ENCODE results near the gene GABBR2. TPM values are rescaled to one million over a fixed set of nuclear protein-coding genes. Genes with fewer than 3 reads are reported as not detected.

Gene GABBR2
- total and polyA plus RNA-seq, 2 donors (not counting 1 experiment from before 2014, with no cell fraction given): 0.03 TPM; not detected in 1

- CTCF ChIA-PET: no interaction called here
- H3K4me3 Mint-ChIP-seq: no peak overlapping the region
- H3K27me3 Mint-ChIP-seq: peaks cover 60% of the 10 kb centered on the region
- Histone ChIP-seq H3K4me2 (replicated peaks; ENCODE audit: low read depth, low read length, poor library complexity, severe bottlenecking) (peak overlapping the region; percentile 33), H3K27me3 (replicated peaks in 1 of 4; ENCODE audit: control extremely low read depth in 1 of 4, control insufficient read depth in 3 of 4, insufficient read depth in 4 of 4, low read length in 3 of 4) (peaks cover 0 to 39% (median 10%) of the 10 kb centered on the region in 4 experiments), H2AFZ (ENCODE audit: insufficient read depth, low read depth, low read length, poor library complexity, severe bottlenecking) (no peak overlapping the region), H3K4me1 (ENCODE audit: control insufficient read depth in 2 of 2, insufficient read depth in 2 of 2, low read length in 2 of 2) (peaks cover 9 to 13% of the 10 kb centered on the region in 2 donors), H3K27ac (ENCODE audit: low read length in 2 of 2) (no peak overlapping the region), H3K36me3 (replicated peaks in 1 of 2; ENCODE audit: control extremely low read depth in 1 of 2, control insufficient read depth in 1 of 2, extremely low read depth in 1 of 2, insufficient read depth in 2 of 2, low read length in 1 of 2) (no peaks in the 10 kb centered on the region), H3K4me3 (ENCODE audit: control extremely low read depth in 1 of 5, extremely low read depth in 1 of 5, insufficient read depth in 1 of 5, low read depth in 2 of 5, low read length in 4 of 5) (no peak overlapping the region), H3K79me2 (ENCODE audit: control insufficient read depth, insufficient read depth, low read length) (no peaks in the 10 kb centered on the region), H3K9me3 (ENCODE audit: control extremely low read depth in 1 of 3, control insufficient read depth in 2 of 3, insufficient read depth in 1 of 3, low read length in 2 of 3) (peaks cover 0 to 3% (median 0%) of the 10 kb centered on the region in 3 donors), H3K9ac (ENCODE audit: low read length) (no peak overlapping the region), H4K20me1 (ENCODE audit: control insufficient read depth, insufficient read depth, low read length, poor library complexity, severe bottlenecking) (no peaks in the 10 kb centered on the region)
- intact Hi-C loops (cut with micrococcal nuclease): loop anchor here (5.0 kb wide), 1 partner anchor 390 kb away; no protein-coding TSS in a partner anchor
- ATAC-seq (ENCODE audit: low read depth) (no peak), DNase-seq (no peak)
- H3K9me3 Mint-ChIP-seq (ENCODE audit: insufficient read depth): peaks cover 3% of the 10 kb centered on the region
- peaks cover 7% of the 10 kb centered on the region for H3K4me1 Mint-ChIP-seq
- WGBS (ENCODE audit: insufficient coverage): 5% methylated on average over 79 of the region's 79 CpGs
- POLR2A ChIA-PET: no interaction called here
- TF ChIP-seq CTCF (IDR thresholded peaks at IDR 0.05) (no peak), EZH2 (IDR thresholded peaks at IDR 0.05; ENCODE audit: borderline replicate concordance, insufficient read depth, low read depth, low read length, poor library complexity, severe bottlenecking) (no peak)
- no peak overlapping the region for H3K27ac Mint-ChIP-seq
These were observed 1.3 kb downstream of the GABBR2 start for GRCh38 chr9:98707166-98708102.

- Histone ChIP-seq H3K4me3 (ENCODE audit: control extremely low read depth in 1 of 5, extremely low read depth in 1 of 5, insufficient read depth in 1 of 5, low read depth in 2 of 5, low read length in 4 of 5) (no peak overlapping the region), H2AFZ (ENCODE audit: insufficient read depth, low read depth, low read length, poor library complexity, severe bottlenecking) (no peak overlapping the region), H3K4me1 (ENCODE audit: control insufficient read depth in 2 of 2, insufficient read depth in 2 of 2, low read length in 2 of 2) (peaks cover 9 to 13% of the 10 kb centered on the region in 2 donors), H3K79me2 (ENCODE audit: control insufficient read depth, insufficient read depth, low read length) (no peaks in the 10 kb centered on the region), H3K9ac (ENCODE audit: low read length) (no peak overlapping the region), H3K4me2 (replicated peaks; ENCODE audit: low read depth, low read length, poor library complexity, severe bottlenecking) (peak overlapping the region; percentile 33), H3K27me3 (replicated peaks in 1 of 4; ENCODE audit: control extremely low read depth in 1 of 4, control insufficient read depth in 3 of 4, insufficient read depth in 4 of 4, low read length in 3 of 4) (peaks cover 0 to 39% (median 10%) of the 10 kb centered on the region in 4 experiments), H3K9me3 (ENCODE audit: control extremely low read depth in 1 of 3, control insufficient read depth in 2 of 3, insufficient read depth in 1 of 3, low read length in 2 of 3) (peaks cover 0 to 3% (median 0%) of the 10 kb centered on the region in 3 donors), H4K20me1 (ENCODE audit: control insufficient read depth, insufficient read depth, low read length, poor library complexity, severe bottlenecking) (no peaks in the 10 kb centered on the region), H3K36me3 (replicated peaks in 1 of 2; ENCODE audit: control extremely low read depth in 1 of 2, control insufficient read depth in 1 of 2, extremely low read depth in 1 of 2, insufficient read depth in 2 of 2, low read length in 1 of 2) (no peaks in the 10 kb centered on the region), H3K27ac (ENCODE audit: low read length in 2 of 2) (no peak overlapping the region)
- no peak for DNase-seq
- ATAC-seq (ENCODE audit: low read depth): no peak
- intact Hi-C loops (cut with micrococcal nuclease): loop anchor here (5.0 kb wide), 1 partner anchor 389 kb away; no protein-coding TSS in a partner anchor
- POLR2A ChIA-PET: no interaction called here
- CTCF ChIA-PET: no interaction called here
- peaks cover 59% of the 10 kb centered on the region for H3K27me3 Mint-ChIP-seq
- 23% methylated on average over 8 of the region's 15 CpGs for WGBS (ENCODE audit: insufficient coverage)
- peaks cover 3% of the 10 kb centered on the region for H3K9me3 Mint-ChIP-seq (ENCODE audit: insufficient read depth)
- H3K4me1 Mint-ChIP-seq: peaks cover 7% of the 10 kb centered on the region
- no peak for TF ChIP-seq CTCF (IDR thresholded peaks at IDR 0.05)
- TF ChIP-seq EZH2 (IDR thresholded peaks at IDR 0.05; ENCODE audit: borderline replicate concordance, insufficient read depth, low read depth, low read length, poor library complexity, severe bottlenecking): no peak
- no peak overlapping the region for H3K27ac Mint-ChIP-seq
- H3K4me3 Mint-ChIP-seq: peak overlapping the region; percentile 2
These were observed 2.0 kb downstream of the GABBR2 start for GRCh38 chr9:98706651-98707165.

All from B cell (primary cell).